ENCODE data around the gene RTTN. TPM values are rescaled to one million over a fixed set of nuclear protein-coding genes. Genes with fewer than 3 reads are reported as not detected.

RTTN gene
- total and polyA plus RNA-seq, 2 experiments from 2014 or later: 7.2 to 31.0 TPM

DNA sequence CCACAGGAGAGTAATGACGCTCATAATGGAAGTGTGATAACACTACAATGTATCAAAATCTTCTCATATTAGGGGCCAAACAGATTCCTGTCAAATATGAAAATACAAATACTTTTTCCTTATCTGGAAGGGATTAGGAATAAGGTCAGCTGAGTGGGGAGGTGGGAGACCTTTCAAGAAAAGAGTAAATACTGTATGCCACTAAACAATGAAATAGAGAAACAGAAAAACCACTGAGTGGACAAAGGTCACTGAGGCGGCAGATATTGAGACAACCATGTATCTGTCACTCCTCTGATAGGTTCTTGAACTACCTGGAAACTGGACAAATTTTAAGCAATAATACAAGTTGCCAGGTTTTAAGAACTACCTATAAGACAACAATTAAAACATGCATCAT lies 59.3 kb downstream of the RTTN start (continued):
- TF ChIP-seq, protein P1, sequence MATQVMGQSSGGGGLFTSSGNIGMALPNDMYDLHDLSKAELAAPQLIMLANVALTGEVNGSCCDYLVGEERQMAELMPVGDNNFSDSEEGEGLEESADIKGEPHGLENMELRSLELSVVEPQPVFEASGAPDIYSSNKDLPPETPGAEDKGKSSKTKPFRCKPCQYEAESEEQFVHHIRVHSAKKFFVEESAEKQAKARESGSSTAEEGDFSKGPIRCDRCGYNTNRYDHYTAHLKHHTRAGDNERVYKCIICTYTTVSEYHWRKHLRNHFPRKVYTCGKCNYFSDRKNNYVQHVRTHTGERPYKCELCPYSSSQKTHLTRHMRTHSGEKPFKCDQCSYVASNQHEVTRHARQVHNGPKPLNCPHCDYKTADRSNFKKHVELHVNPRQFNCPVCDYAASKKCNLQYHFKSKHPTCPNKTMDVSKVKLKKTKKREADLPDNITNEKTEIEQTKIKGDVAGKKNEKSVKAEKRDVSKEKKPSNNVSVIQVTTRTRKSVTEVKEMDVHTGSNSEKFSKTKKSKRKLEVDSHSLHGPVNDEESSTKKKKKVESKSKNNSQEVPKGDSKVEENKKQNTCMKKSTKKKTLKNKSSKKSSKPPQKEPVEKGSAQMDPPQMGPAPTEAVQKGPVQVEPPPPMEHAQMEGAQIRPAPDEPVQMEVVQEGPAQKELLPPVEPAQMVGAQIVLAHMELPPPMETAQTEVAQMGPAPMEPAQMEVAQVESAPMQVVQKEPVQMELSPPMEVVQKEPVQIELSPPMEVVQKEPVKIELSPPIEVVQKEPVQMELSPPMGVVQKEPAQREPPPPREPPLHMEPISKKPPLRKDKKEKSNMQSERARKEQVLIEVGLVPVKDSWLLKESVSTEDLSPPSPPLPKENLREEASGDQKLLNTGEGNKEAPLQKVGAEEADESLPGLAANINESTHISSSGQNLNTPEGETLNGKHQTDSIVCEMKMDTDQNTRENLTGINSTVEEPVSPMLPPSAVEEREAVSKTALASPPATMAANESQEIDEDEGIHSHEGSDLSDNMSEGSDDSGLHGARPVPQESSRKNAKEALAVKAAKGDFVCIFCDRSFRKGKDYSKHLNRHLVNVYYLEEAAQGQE (IDR thresholded peaks at IDR 0.05; ENCODE audit: unreplicated experiment): no peak
- TF ChIP-seq, protein P2, sequence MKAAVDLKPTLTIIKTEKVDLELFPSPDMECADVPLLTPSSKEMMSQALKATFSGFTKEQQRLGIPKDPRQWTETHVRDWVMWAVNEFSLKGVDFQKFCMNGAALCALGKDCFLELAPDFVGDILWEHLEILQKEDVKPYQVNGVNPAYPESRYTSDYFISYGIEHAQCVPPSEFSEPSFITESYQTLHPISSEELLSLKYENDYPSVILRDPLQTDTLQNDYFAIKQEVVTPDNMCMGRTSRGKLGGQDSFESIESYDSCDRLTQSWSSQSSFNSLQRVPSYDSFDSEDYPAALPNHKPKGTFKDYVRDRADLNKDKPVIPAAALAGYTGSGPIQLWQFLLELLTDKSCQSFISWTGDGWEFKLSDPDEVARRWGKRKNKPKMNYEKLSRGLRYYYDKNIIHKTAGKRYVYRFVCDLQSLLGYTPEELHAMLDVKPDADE (IDR thresholded peaks at IDR 0.05): no peak
- no peak for TF ChIP-seq CREB1 (CRISPR knock-in tag; IDR thresholded peaks at IDR 0.05; ENCODE audit: low read depth)
- TF ChIP-seq CTCF (conservative IDR thresholded peaks at IDR 0.05; ENCODE audit: low read depth in 2 of 2): no peak
- no peak for TF ChIP-seq EZH2phosphoT487 (IDR thresholded peaks at IDR 0.05; ENCODE audit: unreplicated experiment)

DNA sequence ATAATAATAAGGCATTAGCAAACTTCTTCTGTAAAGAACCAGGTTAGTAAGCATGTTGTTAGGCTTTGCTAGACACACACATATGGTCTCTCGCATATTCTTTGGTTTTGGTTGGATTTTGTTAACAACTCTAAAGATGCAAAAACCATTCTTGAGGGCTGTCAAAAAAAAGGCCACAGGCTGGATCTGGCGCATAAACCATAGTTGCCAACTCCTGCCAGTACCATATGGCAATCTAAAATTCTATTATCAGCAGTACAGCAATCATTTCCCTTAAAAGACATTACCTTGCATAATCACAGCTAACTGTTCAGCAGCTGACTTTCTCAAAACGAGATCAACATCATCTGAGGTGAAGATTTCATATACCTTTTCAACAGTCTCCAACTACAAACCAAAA lies 63.5 kb downstream of the RTTN start:
- no peak overlapping the region for H2AFZ ChIP-seq

GRCh38 chr18:70139138-70139537 lies 66.3 kb downstream of the RTTN start:
- no peak overlapping the region for H3K4me3 ChIP-seq
- peaks cover 17% of the 10 kb centered on the region for H3K36me3 Mint-ChIP-seq (ENCODE audit: low read depth)
- no peaks in the 10 kb centered on the region for H3K4me1 Mint-ChIP-seq
- no peaks in the 10 kb centered on the region for H4K20me1 ChIP-seq (replicated peaks; ENCODE audit: insufficient read depth)
- H3K27me3 Mint-ChIP-seq (ENCODE audit: insufficient read depth, low read depth, poor library complexity): no peaks in the 10 kb centered on the region
- no peaks in the 10 kb centered on the region for H3K4me1 ChIP-seq (ENCODE audit: insufficient read depth)
- H3K36me3 ChIP-seq (ENCODE audit: insufficient read depth): no peaks in the 10 kb centered on the region
- H3K27ac Mint-ChIP-seq: no peak overlapping the region
- H3K27me3 ChIP-seq (ENCODE audit: insufficient read depth): no peaks in the 10 kb centered on the region
- no peak overlapping the region for H3K27ac ChIP-seq (ENCODE audit: low read depth)
- H3K79me2 ChIP-seq (replicated peaks; ENCODE audit: insufficient read depth): no peaks in the 10 kb centered on the region
- H3K4me3 Mint-ChIP-seq: no peak overlapping the region
- no peak overlapping the region for H3K4me2 ChIP-seq
- DNase-seq (ENCODE audit: low spot score) (no peak), ATAC-seq (no peak)
- no peaks in the 10 kb centered on the region for H3K9me3 Mint-ChIP-seq
- no peak overlapping the region for H2AFZ ChIP-seq
- no peaks in the 10 kb centered on the region for H3K9me2 ChIP-seq (ENCODE audit: insufficient read depth)
- H3F3A ChIP-seq (replicated peaks; ENCODE audit: low read depth): no peaks in the 10 kb centered on the region
- TF ChIP-seq ZNF462 (CRISPR knock-in tag; IDR thresholded peaks at IDR 0.05): no peak
- no peak for TF ChIP-seq POLR2AphosphoS5 (IDR thresholded peaks at IDR 0.05; ENCODE audit: low read depth)

More for the DNA sequence above, 63.5 kb downstream of the RTTN start:
- DNase-seq (ENCODE audit: low spot score): no peak
- Mint-ChIP-seq H3K9me3 (no peaks in the 10 kb centered on the region), H3K27me3 (ENCODE audit: insufficient read depth, low read depth, poor library complexity) (no peaks in the 10 kb centered on the region), H3K4me1 (no peaks in the 10 kb centered on the region), H3K27ac (no peak overlapping the region), H3K36me3 (ENCODE audit: low read depth) (peaks cover 17% of the 10 kb centered on the region), H3K4me3 (no peak overlapping the region)
- Histone ChIP-seq H3K79me2 (replicated peaks; ENCODE audit: insufficient read depth) (no peaks in the 10 kb centered on the region), H3K27me3 (ENCODE audit: insufficient read depth) (no peaks in the 10 kb centered on the region), H3K27ac (ENCODE audit: low read depth) (no peak overlapping the region), H3K36me3 (ENCODE audit: insufficient read depth) (no peaks in the 10 kb centered on the region), H3K4me2 (no peak overlapping the region), H4K20me1 (replicated peaks; ENCODE audit: insufficient read depth) (no peaks in the 10 kb centered on the region), H3K9me2 (ENCODE audit: insufficient read depth) (no peaks in the 10 kb centered on the region), H3K4me1 (ENCODE audit: insufficient read depth) (no peaks in the 10 kb centered on the region), H3F3A (replicated peaks; ENCODE audit: low read depth) (no peaks in the 10 kb centered on the region), H3K4me3 (no peak overlapping the region)
- ATAC-seq: no peak
- TF ChIP-seq ZNF114 (CRISPR knock-in tag; IDR thresholded peaks at IDR 0.05) (no peak), CREB1 (CRISPR knock-in tag; IDR thresholded peaks at IDR 0.05; ENCODE audit: low read depth) (no peak)

Data from GM23338 (cell line).